Measurements from ENCODE around the gene SRC.

DNA sequence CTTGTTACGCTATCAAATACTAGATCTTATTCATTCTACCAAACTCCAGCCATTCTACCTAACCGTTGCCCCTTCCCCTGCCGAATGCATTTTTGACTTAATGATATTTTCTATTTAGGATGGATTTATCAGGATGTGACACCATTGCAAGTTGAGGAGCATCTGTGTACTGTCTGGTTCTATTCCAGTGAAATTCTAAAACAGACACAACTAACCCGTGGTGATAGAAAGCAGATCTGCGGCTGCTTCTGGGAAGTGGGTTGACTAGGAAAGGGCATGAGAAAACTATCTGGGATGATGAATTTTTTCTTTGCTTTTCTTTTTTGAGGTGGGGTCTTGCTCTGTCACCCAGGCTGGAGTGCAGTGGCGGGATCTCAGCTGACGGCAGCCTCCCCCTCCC is 20.7 kb upstream of the SRC start:
- TF ChIP-seq CTCF (IDR thresholded peaks at IDR 0.05): no peak
- TF ChIP-seq EZH2 (IDR thresholded peaks at IDR 0.05): no peak
- TF ChIP-seq EZH2phosphoT487 (IDR thresholded peaks at IDR 0.05): no peak
